Hematopoietic multipotent progenitor cell treated with erythropoietin and hydrocortisone succinate and interleukin-3 and kit ligand, for 8 days (in vitro differentiated cells): ENCODE results near the gene TLX2.

Experiments
- DNase-seq: peaks from one replicate; pipeline ENCODE4 v3.0.0-alpha.2; 2015

TLX2 gene

GRCh38 chr2:74513605-74514367, 464 bp upstream of the TLX2 start:
- DNase-seq, result no peak

- no peak for DNase-seq
Observed at GRCh38 chr2:74515271-74515980, 1.2 kb downstream of the TLX2 start.

- peak; percentile 81 for DNase-seq
Observed at GRCh38 chr2:74515981-74516633, 1.9 kb downstream of the TLX2 start.

GRCh38 chr2:74516650-74517049, 2.4 kb downstream of the TLX2 start:
- no peak for DNase-seq

GRCh38 chr2:74522516-74522915, 8.3 kb downstream of the TLX2 start:
- DNase-seq, result no peak

GRCh38 chr2:74524005-74524404, 9.8 kb downstream of the TLX2 start:
- DNase-seq, result no peak

GRCh38 chr2:74524955-74525716, 10.9 kb downstream of the TLX2 start:
- no peak for DNase-seq

- peak; percentile 67 for DNase-seq
Observed at GRCh38 chr2:74525717-74526648, 11.7 kb downstream of the TLX2 start, which contains the start of gene DQX1. Gene DQX1, minus strand, starts transcription at chr2:74526231. Its CDS starts 502 bp downstream, at chr2:74525729.

- DNase-seq, result no peak
Observed at GRCh38 chr2:74526649-74527230, 12.5 kb downstream of the TLX2 start.

GRCh38 chr2:74527741-74528140, 13.5 kb downstream of the TLX2 start:
- DNase-seq, result no peak

GRCh38 chr2:74528600-74529356, 14.5 kb downstream of the TLX2 start:
- no peak for DNase-seq

GRCh38 chr2:74529357-74530238, 15.3 kb downstream of the TLX2 start, which contains the start of the genes AUP1 and HTRA2:
Gene AUP1, minus strand, starts transcription at chr2:74529706. Its CDS starts 77 bp downstream, at chr2:74529629.
Gene HTRA2, plus strand, starts transcription at chr2:74529933. Its CDS starts 74 bp downstream, at chr2:74530007.
- DNase-seq, result peak; percentile 99

- DNase-seq, result peak; percentile 99
Observed at GRCh38 chr2:74530239-74531187, 16.3 kb downstream of the TLX2 start.

GRCh38 chr2:74531666-74532065, 17.4 kb downstream of the TLX2 start:
- no peak for DNase-seq

GRCh38 chr2:74532222-74532621, 18.0 kb downstream of the TLX2 start:
- DNase-seq, result peak; percentile 78

- DNase-seq, result no peak
Observed at GRCh38 chr2:74533464-74533863, 19.2 kb downstream of the TLX2 start.

- no peak for DNase-seq
Observed at GRCh38 chr2:74534411-74534810, 20.2 kb downstream of the TLX2 start.

- no peak for DNase-seq
Observed at GRCh38 chr2:74535440-74535965, 21.3 kb downstream of the TLX2 start.
